Neural progenitor cell (in vitro differentiated cells): ENCODE data around the gene ATP5PF.

ENCODE experiments used
- CTCF ChIP-seq: fragments of 200-600 bp; sonication (generic); IDR thresholded peaks from 2 replicates; pipeline ENCODE4 v1.5.1; 2017; ENCODE audit warnings: antibody characterized with exemption, mild to moderate bottlenecking
- EZH2 ChIP-seq: fragments of 200-600 bp; sonication (generic); IDR thresholded peaks from 2 replicates; pipeline ENCODE4 v1.6.1; 2017; ENCODE audit warnings: antibody characterized with exemption, mild to moderate bottlenecking, moderate library complexity
- EZH2phosphoT487 ChIP-seq: fragments of 200-600 bp; sonication (generic); IDR thresholded peaks from 2 replicates; pipeline ENCODE4 v1.6.1; 2017; ENCODE audit warnings: antibody characterized with exemption

- TF ChIP-seq CTCF (no peak), EZH2 (no peak), EZH2phosphoT487 (no peak)
Measured at GRCh38 chr21:25688275-25689155, 46.2 kb downstream of the ATP5PF start.
